NT2/D1 (cell line): Measurements from ENCODE around the gene NOC2L.

Experiments
- YY1 ChIP-seq: IDR thresholded peaks from 2 replicates; pipeline ENCODE4 v1.6.1; 2011; ENCODE audit not compliant: insufficient read length, insufficient read depth
- ZNF274 ChIP-seq: IDR thresholded peaks from 2 replicates; pipeline ENCODE4 v1.6.1; 2011; ENCODE audit warnings: mild to moderate bottlenecking, low read depth, low read length

GRCh38 chr1:931380-932172 lies 27.5 kb downstream of the NOC2L start:
- TF ChIP-seq YY1 (no peak), ZNF274 (no peak)
